IMR-90 (cell line): ENCODE measurements around the gene AMD1. TPM values are rescaled to one million over a fixed set of nuclear protein-coding genes. Genes with fewer than 3 reads are reported as not detected.
"Not testable (repeated sequence)": the region's sequence is repeated elsewhere in the genome, so short reads cannot be mapped to it uniquely, and the experiment has no call there.

Source experiments
- ATAC-seq: fragments of 200-7000 bp; cut with Tn5 transposase; 2 replicates; pipeline ENCODE4 v1.9.1; 2020; ENCODE audit warnings: low read depth, mild to moderate bottlenecking, moderate library complexity
- BruUV-seq: library from RNA; stranded (reverse); fragments of 400-500 nt; replicated peaks from 2 replicates; lab custom pipeline; 2021; lab: Mats Ljungman, UMichigan
- CTCF ChIA-PET: fragments of 300-600 bp; formaldehyde crosslinking; extraction: SDS; loops from one replicate; lab custom pipeline; 2021; ENCODE audit warnings: antibody characterized with exemption; lab: Yijun Ruan, JAX
- POLR2A ChIA-PET: fragments of 300-600 bp; sonication (Branson Sonifier 250); formaldehyde crosslinking; loops from one replicate; lab custom pipeline; 2022; ENCODE audit warnings: antibody characterized with exemption; ENCODE audit not compliant: unreplicated experiment; lab: Charles Lee
- DNase-seq: peaks from one replicate; pipeline ENCODE4 v3.0.0; 2013
- H2AFZ ChIP-seq: replicated peaks from 2 replicates; pipeline ENCODE3; 2013; ENCODE audit warnings: low read length, mild to moderate bottlenecking; ENCODE audit not compliant: poor library complexity
- H2AK5ac ChIP-seq: 2 replicates; pipeline ENCODE4 v1.6.1; 2013; ENCODE audit warnings: low read depth, low read length, inconsistent platforms
- H2AK9ac ChIP-seq: replicated peaks from 2 replicates; pipeline ENCODE3; 2013; ENCODE audit warnings: mild to moderate bottlenecking, low read depth, low read length, moderate library complexity; ENCODE audit not compliant: poor library complexity
- H2BK120ac ChIP-seq: 2 replicates; pipeline ENCODE4 v1.6.1; 2013; ENCODE audit warnings: low read depth, low read length, inconsistent platforms
- H2BK15ac ChIP-seq: 3 replicates; pipeline ENCODE4 v1.6.1; 2013; ENCODE audit warnings: low read depth, low read length, inconsistent platforms
- H2BK20ac ChIP-seq: 2 replicates; pipeline ENCODE4 v1.6.1; 2013; ENCODE audit warnings: low read depth, mild to moderate bottlenecking, inconsistent platforms, low read length, moderate library complexity
- H2BK5ac ChIP-seq: 2 replicates; pipeline ENCODE4 v1.6.1; 2013; ENCODE audit warnings: mild to moderate bottlenecking, low read depth, low read length, inconsistent platforms; ENCODE audit not compliant: poor library complexity, severe bottlenecking
- H3K14ac ChIP-seq: replicated peaks from 2 replicates; pipeline ENCODE4 v1.6.1; 2013; ENCODE audit warnings: low read depth, low read length, inconsistent platforms
- H3K18ac ChIP-seq: 2 replicates; pipeline ENCODE4 v1.6.1; 2013; ENCODE audit warnings: low read depth, low read length, control low read depth
- H3K23ac ChIP-seq: 2 replicates; pipeline ENCODE4 v1.6.1; 2013; ENCODE audit warnings: low read depth, low read length, inconsistent platforms
- H3K27ac ChIP-seq: 2 replicates; pipeline ENCODE4 v1.5.1; 2013; ENCODE audit warnings: mild to moderate bottlenecking, control low read depth, low read length; ENCODE audit not compliant: insufficient read depth
- H3K27me3 ChIP-seq: 2 replicates; pipeline ENCODE4 v1.6.1; 2013; ENCODE audit warnings: low read length; ENCODE audit not compliant: control insufficient read depth, insufficient read depth
- H3K36me3 ChIP-seq: 2 replicates; pipeline ENCODE4 v1.6.1; 2013; ENCODE audit warnings: low read length, mixed read lengths; ENCODE audit not compliant: control insufficient read depth, insufficient read depth
- H3K4ac ChIP-seq: 2 replicates; pipeline ENCODE4 v1.6.1; 2013; ENCODE audit warnings: low read depth, low read length, inconsistent platforms
- H3K4me1 ChIP-seq: 2 replicates; pipeline ENCODE4 v1.6.1; 2013; ENCODE audit warnings: low read length, mixed read lengths; ENCODE audit not compliant: control insufficient read depth, insufficient read depth
- H3K4me2 ChIP-seq: 2 replicates; pipeline ENCODE4 v1.6.1; 2013; ENCODE audit warnings: low read depth, mild to moderate bottlenecking, control low read depth, low read length, moderate library complexity
- H3K4me3 ChIP-seq: 2 replicates; pipeline ENCODE4 v1.5.1; 2013; ENCODE audit warnings: low read depth, mild to moderate bottlenecking, control low read depth, low read length, moderate library complexity; ENCODE audit not compliant: insufficient read depth
- H3K56ac ChIP-seq: 2 replicates; pipeline ENCODE4 v1.6.1; 2013; ENCODE audit warnings: low read length, inconsistent platforms; ENCODE audit not compliant: insufficient read depth; ENCODE audit errors: extremely low read depth
- H3K79me1 ChIP-seq, 2 experiments: 2 replicates each; pipeline ENCODE4 v1.6.1; 2013; ENCODE audit warnings: low read length in 2 of 2, inconsistent platforms in 1 of 2, low read depth in 1 of 2
- H3K9ac ChIP-seq: 2 replicates; pipeline ENCODE4 v1.6.1; 2013; ENCODE audit warnings: low read depth, low read length, control low read depth
- H3K9me1 ChIP-seq: 2 replicates; pipeline ENCODE4 v1.6.1; 2013; ENCODE audit warnings: low read length, inconsistent platforms; ENCODE audit not compliant: insufficient read depth
- H3K9me3 ChIP-seq: 2 replicates; pipeline ENCODE4 v1.6.1; 2013; ENCODE audit warnings: low read length; ENCODE audit not compliant: control insufficient read depth, insufficient read depth
- H4K20me1 ChIP-seq: 2 replicates; pipeline ENCODE4 v1.6.1; 2013; ENCODE audit warnings: low read length, inconsistent platforms; ENCODE audit not compliant: insufficient read depth
- H4K5ac ChIP-seq: 2 replicates; pipeline ENCODE4 v1.6.1; 2013; ENCODE audit warnings: mild to moderate bottlenecking, low read depth, low read length, control low read depth
- H4K8ac ChIP-seq, 2 experiments: 2 replicates each; pipeline ENCODE4 v1.6.1; 2013; ENCODE audit warnings: low read depth in 2 of 2, low read length in 2 of 2, control low read depth in 1 of 2, inconsistent platforms in 1 of 2
- H4K91ac ChIP-seq: 2 replicates; pipeline ENCODE4 v1.6.1; 2013; ENCODE audit warnings: low read depth, low read length, inconsistent platforms; ENCODE audit not compliant: insufficient read depth
- WGBS, 2 experiments: methylation state at CpG; one replicate each; pipeline versions ENCODE4 v1.1.5 to v1.1.7; 2013; ENCODE audit warnings: missing lambda C conversion rate in 2 of 2; ENCODE audit not compliant: insufficient read length in 1 of 2; ENCODE audit errors: extremely low coverage in 2 of 2; 5-methylcytosine and 5-hydroxymethylcytosine counted together
- dilution Hi-C: fragments of 300-500 bp; cut with HindIII; formaldehyde crosslinking; loops from one replicate; pipeline ENCODE4 v1.14.3; 2018; ENCODE audit warnings: low sequenced_read_pairs; ENCODE audit not compliant: unreplicated experiment
- in situ Hi-C: fragments of 300-500 bp; cut with MboI; formaldehyde crosslinking; loops from 3 replicates; pipeline ENCODE4 v1.14.3; 2019; ENCODE audit warnings: low sequenced_read_pairs, inconsistent platforms, mixed read lengths
- intact Hi-C: fragments of 100-400 bp; cut with micrococcal nuclease; formaldehyde crosslinking; loops from 2 replicates; pipeline ENCODE4 v1.10.0; 2022
- polyA plus RNA-seq, 3 experiments: library from polyadenylated mRNA; depleted of rRNA; stranded (reverse); fragments of >200 nt; gene quantifications; 2 replicates each; pipeline ENCODE4 v1.2.3, GENCODE V29; 2012; ENCODE audit warnings: low replicate concordance in 1 of 3
- total RNA-seq: library from RNA; depleted of rRNA; stranded (reverse); fragments of >200 nt; gene quantifications from 2 replicates; pipeline ENCODE4 v1.2.3, GENCODE V29; 2012

AMD1 gene
- total and polyA plus RNA-seq, 2 of the 4 experiments (the other 2 are of a cell fraction): 32.2 to 65.8 TPM

DNA sequence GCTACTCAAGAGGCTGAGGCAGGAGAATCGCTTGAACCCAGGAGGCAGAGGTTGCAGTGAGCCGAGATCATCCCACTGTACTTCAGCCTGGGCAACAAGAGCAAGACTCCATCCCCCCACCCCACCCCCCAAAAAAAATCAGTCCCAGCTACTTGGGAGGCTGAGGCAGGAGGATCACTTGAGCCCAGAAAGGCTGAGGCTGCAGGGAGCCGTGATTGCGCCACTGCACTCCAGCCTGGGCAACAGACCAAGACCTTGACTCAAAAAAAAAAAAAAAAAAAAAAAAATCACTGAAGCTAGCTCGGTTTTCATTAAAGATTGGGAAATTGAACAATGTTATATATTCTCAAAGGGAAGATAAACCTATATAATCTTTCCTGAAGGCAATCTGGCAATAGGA, 38.8 kb upstream of the AMD1 start:
- H2BK15ac ChIP-seq, in situ Hi-C loops, H2BK5ac ChIP-seq, H4K20me1 ChIP-seq, H2AFZ ChIP-seq, H3K79me1 ChIP-seq, dilution Hi-C loops, H3K23ac ChIP-seq, H3K4me3 ChIP-seq, H3K9me3 ChIP-seq, H2BK120ac ChIP-seq, H3K56ac ChIP-seq, H2AK9ac ChIP-seq, H3K9ac ChIP-seq, H3K27ac ChIP-seq, H3K4ac ChIP-seq, DNase-seq, H4K5ac ChIP-seq, H3K4me1 ChIP-seq, H4K91ac ChIP-seq, H2BK20ac ChIP-seq, H3K36me3 ChIP-seq, H4K8ac ChIP-seq, H3K4me2 ChIP-seq, H3K9me1 ChIP-seq, H3K27me3 ChIP-seq, H3K14ac ChIP-seq, BruUV-seq, CTCF ChIA-PET, intact Hi-C loops, ATAC-seq, H2AK5ac ChIP-seq, H3K18ac ChIP-seq: not testable (repeated sequence)
- POLR2A ChIA-PET: interaction anchor here (0.6 kb wide), 1 partner anchor 39 kb away, joined by 6 read pairs; no protein-coding TSS in a partner anchor
- WGBS, 2 experiments: no CpG with 5 or more reads among the region's 5 CpGs
